Stimulated activated CD8-positive, alpha-beta memory T cell treated with anti-CD3 and anti-CD28 coated beads, Interleukin-7, amount 100 ng/mL, for 4 hours (primary cell): ENCODE results near the gene FHIT.

Experiments
- DNase-seq, 2 donors: peaks; one replicate each; pipeline ENCODE4 v3.0.0-alpha.2; 2020; ENCODE audit warnings: low read depth in 2 of 2

The FHIT gene

GRCh38 chr3:61251174-61251972, at the start of gene FHIT:
FHIT (minus strand) TSS chr3:61251452.
- peak; percentile 79 to 86 for DNase-seq

- DNase-seq = no peak
These were observed 49.5 kb upstream of the FHIT start for GRCh38 chr3:61300786-61301185.

- DNase-seq = no peak
These were observed 48.7 kb upstream of the FHIT start for GRCh38 chr3:61300006-61300380.

- no peak for DNase-seq
These were observed 48.2 kb upstream of the FHIT start for GRCh38 chr3:61299343-61300005.

- DNase-seq = no peak
These were observed 46.6 kb upstream of the FHIT start for GRCh38 chr3:61297821-61298220.

GRCh38 chr3:61288446-61288845, 37.2 kb upstream of the FHIT start:
- DNase-seq = no peak

GRCh38 chr3:61283876-61284275, 32.6 kb upstream of the FHIT start:
- no peak for DNase-seq

GRCh38 chr3:61278713-61279112, 27.5 kb upstream of the FHIT start:
- no peak for DNase-seq

- DNase-seq = no peak
These were observed 26.2 kb upstream of the FHIT start for GRCh38 chr3:61277411-61277810.

- no peak for DNase-seq
These were observed 18.2 kb upstream of the FHIT start for GRCh38 chr3:61269435-61269834.

- no peak for DNase-seq
These were observed 17.4 kb upstream of the FHIT start for GRCh38 chr3:61268644-61269043.

- DNase-seq = no peak
These were observed 13.0 kb upstream of the FHIT start for GRCh38 chr3:61264281-61264680.

- no peak for DNase-seq
These were observed 5.9 kb upstream of the FHIT start for GRCh38 chr3:61257148-61257547.

- no peak for DNase-seq
These were observed 2.5 kb upstream of the FHIT start for GRCh38 chr3:61253756-61254155.

- DNase-seq = no peak
These were observed 1.6 kb upstream of the FHIT start for GRCh38 chr3:61252836-61253235.

- DNase-seq = no peak
These were observed 473 bp downstream of the FHIT start for GRCh38 chr3:61250784-61251173.

GRCh38 chr3:61248496-61248895, 2.8 kb downstream of the FHIT start:
- no peak for DNase-seq

- no peak for DNase-seq
These were observed 4.1 kb downstream of the FHIT start for GRCh38 chr3:61247191-61247590.

- DNase-seq = no peak
These were observed 11.4 kb downstream of the FHIT start for GRCh38 chr3:61239871-61240270.

- no peak for DNase-seq
These were observed 13.4 kb downstream of the FHIT start for GRCh38 chr3:61237858-61238257.

- no peak for DNase-seq
These were observed 14.7 kb downstream of the FHIT start for GRCh38 chr3:61236556-61236955.

GRCh38 chr3:61233746-61234145, 17.5 kb downstream of the FHIT start:
- DNase-seq = no peak

GRCh38 chr3:61231693-61232092, 19.6 kb downstream of the FHIT start:
- DNase-seq = no peak

GRCh38 chr3:61227799-61228198, 23.5 kb downstream of the FHIT start:
- DNase-seq = no peak
